ENCODE measurements around the gene FBXO40.

Gene FBXO40

DNA sequence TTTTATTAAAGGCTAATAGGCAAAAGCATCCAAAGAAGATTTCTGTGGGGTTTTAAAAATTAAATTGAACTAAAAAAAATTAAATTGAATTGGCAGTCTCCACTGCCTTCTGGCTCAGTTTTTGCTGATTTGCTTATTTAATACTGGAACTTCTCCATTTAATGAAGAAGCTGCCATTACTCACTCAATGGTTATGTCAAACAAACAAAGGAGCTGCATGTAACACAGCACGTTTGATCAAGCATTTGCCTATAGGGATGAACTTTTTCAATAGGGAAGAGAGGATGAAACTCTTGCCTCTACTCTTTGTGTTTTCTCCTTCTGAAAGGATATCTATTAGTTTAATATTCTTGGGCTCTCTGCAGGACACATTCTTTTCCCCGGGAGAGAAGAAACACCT lies 72.3 kb downstream of the FBXO40 start:
- Histone ChIP-seq H3K9me3 (ENCODE audit: control insufficient read depth, insufficient read depth, low read length) (no peaks in the 10 kb centered on the region), H3K79me2 (ENCODE audit: control insufficient read depth, low read length) (peaks cover 2% of the 10 kb centered on the region), H3K4me3 (ENCODE audit: low read length) (no peak overlapping the region), H4K20me1 (ENCODE audit: control insufficient read depth, insufficient read depth, low read depth, low read length) (no peaks in the 10 kb centered on the region), H3K27ac (ENCODE audit: low read depth, low read length) (no peak overlapping the region), H3F3A (ENCODE audit: control insufficient read depth, insufficient read depth) (no peaks in the 10 kb centered on the region), H3K36me3 (ENCODE audit: control insufficient read depth, low read length) (peaks cover 37% of the 10 kb centered on the region), H3K9me2 (replicated peaks; ENCODE audit: control insufficient read depth, low read length) (no peaks in the 10 kb centered on the region), H3K4me1 (ENCODE audit: control insufficient read depth, low read length) (peaks cover 10% of the 10 kb centered on the region), H3K27me3 (ENCODE audit: control insufficient read depth, low read length) (no peaks in the 10 kb centered on the region), H3K4me2 (ENCODE audit: low read length) (no peak overlapping the region)
- TF ChIP-seq EZH2phosphoT487 (IDR thresholded peaks at IDR 0.05; ENCODE audit: borderline replicate concordance, low read length), result no peak
- no peak for TF ChIP-seq CTCF (IDR thresholded peaks at IDR 0.05; ENCODE audit: low read depth, low read length, poor library complexity, severe bottlenecking)

- Histone ChIP-seq H3K27ac (ENCODE audit: low read depth, low read length) (no peak overlapping the region), H3K27me3 (ENCODE audit: control insufficient read depth, low read length) (no peaks in the 10 kb centered on the region), H3K79me2 (ENCODE audit: control insufficient read depth, low read length) (no peaks in the 10 kb centered on the region), H3F3A (ENCODE audit: control insufficient read depth, insufficient read depth) (no peaks in the 10 kb centered on the region), H4K20me1 (ENCODE audit: control insufficient read depth, insufficient read depth, low read depth, low read length) (no peaks in the 10 kb centered on the region), H3K9me3 (ENCODE audit: control insufficient read depth, insufficient read depth, low read length) (no peaks in the 10 kb centered on the region), H3K4me1 (ENCODE audit: control insufficient read depth, low read length) (no peaks in the 10 kb centered on the region), H3K9me2 (replicated peaks; ENCODE audit: control insufficient read depth, low read length) (no peaks in the 10 kb centered on the region), H3K4me2 (ENCODE audit: low read length) (no peak overlapping the region), H3K36me3 (ENCODE audit: control insufficient read depth, low read length) (peaks cover 35% of the 10 kb centered on the region), H3K4me3 (ENCODE audit: low read length) (no peak overlapping the region)
- TF ChIP-seq CTCF (IDR thresholded peaks at IDR 0.05; ENCODE audit: low read depth, low read length, poor library complexity, severe bottlenecking) (no peak), EZH2phosphoT487 (IDR thresholded peaks at IDR 0.05; ENCODE audit: borderline replicate concordance, low read length) (no peak)
These were observed 74.2 kb downstream of the FBXO40 start for GRCh38 chr3:121667333-121667732.

GRCh38 chr3:121670676-121671075 lies 77.5 kb downstream of the FBXO40 start:
- no peaks in the 10 kb centered on the region for H3K27me3 ChIP-seq (ENCODE audit: control insufficient read depth, low read length)
- no peaks in the 10 kb centered on the region for H3K9me3 ChIP-seq (ENCODE audit: control insufficient read depth, insufficient read depth, low read length)
- no peaks in the 10 kb centered on the region for H3K4me1 ChIP-seq (ENCODE audit: control insufficient read depth, low read length)
- no peaks in the 10 kb centered on the region for H4K20me1 ChIP-seq (ENCODE audit: control insufficient read depth, insufficient read depth, low read depth, low read length)
- no peak overlapping the region for H3K4me2 ChIP-seq (ENCODE audit: low read length)
- H3K79me2 ChIP-seq (ENCODE audit: control insufficient read depth, low read length), result no peaks in the 10 kb centered on the region
- H3K36me3 ChIP-seq (ENCODE audit: control insufficient read depth, low read length), result peaks cover 33% of the 10 kb centered on the region
- H3K4me3 ChIP-seq (ENCODE audit: low read length), result no peak overlapping the region
- H3F3A ChIP-seq (ENCODE audit: control insufficient read depth, insufficient read depth), result no peaks in the 10 kb centered on the region
- H3K27ac ChIP-seq (ENCODE audit: low read depth, low read length), result no peak overlapping the region
- TF ChIP-seq EZH2phosphoT487 (IDR thresholded peaks at IDR 0.05; ENCODE audit: borderline replicate concordance, low read length) (no peak), CTCF (IDR thresholded peaks at IDR 0.05; ENCODE audit: low read depth, low read length, poor library complexity, severe bottlenecking) (no peak)
- H3K9me2 ChIP-seq (replicated peaks; ENCODE audit: control insufficient read depth, low read length), result no peaks in the 10 kb centered on the region

DNA sequence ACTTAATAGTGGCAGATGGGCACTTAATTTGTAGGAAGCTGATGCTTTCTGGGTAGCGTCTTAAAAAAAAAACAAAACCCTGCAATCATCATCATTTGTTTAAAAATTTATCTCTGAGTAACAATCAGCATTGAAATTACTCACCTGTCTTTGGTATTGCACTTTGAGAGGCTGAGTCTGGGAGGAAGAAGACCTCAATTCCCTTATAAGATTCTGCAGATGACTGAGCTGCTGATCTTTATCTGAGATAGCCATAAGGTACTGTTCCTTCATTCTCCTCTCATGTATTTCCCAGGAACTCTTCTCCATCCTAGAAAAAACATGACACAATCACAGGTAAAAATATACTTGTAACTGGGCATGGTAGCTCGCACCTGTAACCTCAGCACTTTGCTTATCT lies 84.0 kb downstream of the FBXO40 start:
- Histone ChIP-seq H3K27ac (ENCODE audit: low read depth, low read length) (no peak overlapping the region), H3F3A (ENCODE audit: control insufficient read depth, insufficient read depth) (no peaks in the 10 kb centered on the region), H3K36me3 (ENCODE audit: control insufficient read depth, low read length) (peaks cover 43% of the 10 kb centered on the region)

More for the DNA sequence above, 84.0 kb downstream of the FBXO40 start:
- Histone ChIP-seq H3K4me1 (ENCODE audit: control insufficient read depth, low read length) (no peaks in the 10 kb centered on the region), H3K4me2 (ENCODE audit: low read length) (no peak overlapping the region), H3K9me3 (ENCODE audit: control insufficient read depth, insufficient read depth, low read length) (no peaks in the 10 kb centered on the region), H3K27me3 (ENCODE audit: control insufficient read depth, low read length) (no peaks in the 10 kb centered on the region), H3K4me3 (ENCODE audit: low read length) (no peak overlapping the region), H3K9me2 (replicated peaks; ENCODE audit: control insufficient read depth, low read length) (no peaks in the 10 kb centered on the region), H4K20me1 (ENCODE audit: control insufficient read depth, insufficient read depth, low read depth, low read length) (no peaks in the 10 kb centered on the region), H3K79me2 (ENCODE audit: control insufficient read depth, low read length) (no peaks in the 10 kb centered on the region)
- no peak for TF ChIP-seq CTCF (IDR thresholded peaks at IDR 0.05; ENCODE audit: low read depth, low read length, poor library complexity, severe bottlenecking)
- TF ChIP-seq EZH2phosphoT487 (IDR thresholded peaks at IDR 0.05; ENCODE audit: borderline replicate concordance, low read length), result no peak
